GM12878 (cell line): ENCODE results near the gene SGMS1. TPM values are rescaled to one million over a fixed set of nuclear protein-coding genes. Genes with fewer than 3 reads are reported as not detected.

Experiments
- BHLHE40 ChIP-seq, 2 experiments: fragments of 450-650 bp in 1 of 2; IDR thresholded peaks; 2 replicates each; pipeline ENCODE4 v1.6.1; 2011 to 2017; ENCODE audit warnings: low read depth in 2 of 2, borderline replicate concordance in 1 of 2, improper control_type of control experiment in 1 of 2, low read length in 1 of 2, mild to moderate bottlenecking in 1 of 2
- CEBPZ ChIP-seq: fragments of 150-350 bp; IDR thresholded peaks from 2 replicates; pipeline ENCODE4 v1.6.1; 2016; ENCODE audit warnings: low read depth, low read length
- NR2C2 ChIP-seq: IDR thresholded peaks from 2 replicates; pipeline ENCODE4 v1.6.1; 2011; ENCODE audit warnings: borderline replicate concordance, low read depth; ENCODE audit not compliant: control insufficient read depth, insufficient read length
- POLR2AphosphoS5 ChIP-seq: IDR thresholded peaks from 2 replicates; pipeline ENCODE4 v1.6.1; 2011; ENCODE audit warnings: mild to moderate bottlenecking, low read length, inconsistent platforms
- POU2F2 ChIP-seq: IDR thresholded peaks from 3 replicates; pipeline ENCODE4 v1.6.1; 2011; ENCODE audit warnings: low read depth, mild to moderate bottlenecking, low read length, borderline replicate concordance
- RCOR1 ChIP-seq: conservative IDR thresholded peaks from 2 replicates; pipeline ENCODE4 v1.6.1; 2012; ENCODE audit warnings: low read depth, low read length, improper control_type of control experiment
- SIN3A ChIP-seq: IDR thresholded peaks from 2 replicates; pipeline ENCODE4 v1.6.1; 2012; ENCODE audit warnings: low read depth, low read length, improper control_type of control experiment
- SP1 ChIP-seq: IDR thresholded peaks from one replicate; pipeline ENCODE4 v1.6.1; 2011; ENCODE audit warnings: low read depth, low read length
- SRF ChIP-seq, 2 experiments: IDR thresholded peaks; 2 replicates each; pipeline ENCODE4 v1.6.1; 2011; ENCODE audit warnings: low read depth in 2 of 2, low read length in 2 of 2, mild to moderate bottlenecking in 1 of 2, moderate library complexity in 1 of 2
- TCF3 ChIP-seq: IDR thresholded peaks from 2 replicates; pipeline ENCODE4 v1.6.1; 2012; ENCODE audit warnings: low read depth, mild to moderate bottlenecking, low read length, borderline replicate concordance; ENCODE audit not compliant: insufficient read depth
- ZBED1 ChIP-seq: IDR thresholded peaks from 2 replicates; pipeline ENCODE4 v1.6.1; 2016; ENCODE audit warnings: borderline replicate concordance
- ZSCAN29 ChIP-seq: fragments of 450-650 bp; IDR thresholded peaks from 2 replicates; pipeline ENCODE4 v1.6.1; 2017; ENCODE audit warnings: mild to moderate bottlenecking, moderate library complexity
- polyA plus RNA-seq, 11 experiments: library from polyadenylated mRNA; depleted of rRNA in 4 of 11; unstranded in 6 of 11; stranded (reverse) in 5 of 11; fragments of >200 nt; fragmentation: Nextera tagmentation in 4 of 11; fragmentation: Illumina TruSeq in 1 of 11; extraction: Ambion mirVana in 4 of 11; extraction: Trizol in 1 of 11; gene quantifications; 1 replicate in 1 of 11; 2 replicates in 10 of 11; pipeline versions ENCODE4 v1.2.1 to v1.2.3, GENCODE V29; 2011 to 2016; ENCODE audit warnings: inconsistent platforms in 2 of 11, missing spikeins in 2 of 11, low read depth in 1 of 11
- total RNA-seq, 4 experiments: library from RNA; depleted of rRNA in 3 of 4; stranded (reverse); fragments of >200 nt in 3 of 4; fragmentation: Illumina TruSeq in 1 of 4; extraction: Trizol in 1 of 4; gene quantifications; 2 replicates each; pipeline versions ENCODE4 v1.2.1 to v1.2.3, GENCODE V29; 2013 to 2021
- TF ChIP-seq, protein P1 (sequence below): IDR thresholded peaks from 2 replicates; pipeline ENCODE4 v1.6.1; 2011; ENCODE audit warnings: low read depth, low read length, improper control_type of control experiment, borderline replicate concordance

Gene SGMS1
- total and polyA plus RNA-seq, 10 of the 15 experiments (the other 5 are each of a cell fraction or from before 2014, with no cell fraction given) = 1.4 to 14.5 (median 4.9) TPM

DNA sequence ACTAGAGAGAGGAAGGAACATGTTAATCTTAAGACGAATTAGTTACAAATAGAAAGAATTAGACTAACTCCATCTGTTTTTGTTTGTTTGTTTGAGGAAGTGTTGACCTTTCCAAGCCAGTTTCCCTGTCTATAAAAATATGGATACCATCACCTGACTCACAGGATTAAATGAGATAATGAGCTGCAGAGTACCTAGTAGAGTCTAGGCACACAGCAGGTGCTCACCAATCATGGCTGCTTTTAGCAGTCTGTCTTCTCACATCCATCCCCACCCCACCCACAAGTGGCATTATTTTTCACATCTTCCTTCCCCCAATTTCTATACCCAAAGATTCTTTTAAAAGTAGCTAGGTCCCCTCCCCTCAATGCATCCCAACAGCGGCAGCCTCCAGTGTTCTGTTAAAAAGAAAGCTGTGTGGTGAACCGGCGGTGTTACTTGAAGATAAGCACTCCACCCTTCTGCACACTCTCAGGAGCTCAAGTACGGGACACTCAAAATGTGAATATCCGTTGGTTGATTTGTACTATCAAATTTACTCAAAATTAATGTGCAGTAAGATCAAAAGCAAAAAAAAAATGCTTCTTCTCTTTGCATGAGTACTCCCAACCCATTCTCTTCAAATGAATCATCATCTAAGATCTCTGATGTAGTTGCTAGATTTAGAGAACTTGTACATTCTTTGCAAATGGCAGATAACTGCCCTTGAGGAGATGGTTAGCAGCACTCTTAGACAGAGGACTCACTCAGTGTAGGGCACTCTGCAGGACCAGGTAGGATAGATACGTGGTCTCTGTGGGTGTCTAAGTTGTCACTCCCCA is 227.1 kb downstream of the SGMS1 start (continued):
- TF ChIP-seq CEBPZ = no peak
- TF ChIP-seq POU2F2 = no peak
- TF ChIP-seq SP1 = no peak
- no peak for TF ChIP-seq NR2C2
- TF ChIP-seq TCF3 = no peak
- no peak for TF ChIP-seq BHLHE40 (IDR thresholded peaks at IDR 0.05; ENCODE audit: borderline replicate concordance in 1 of 2, low read depth in 2 of 2, low read length in 1 of 2)
- no peak for TF ChIP-seq RCOR1
- TF ChIP-seq SIN3A = no peak
- TF ChIP-seq, protein P1, sequence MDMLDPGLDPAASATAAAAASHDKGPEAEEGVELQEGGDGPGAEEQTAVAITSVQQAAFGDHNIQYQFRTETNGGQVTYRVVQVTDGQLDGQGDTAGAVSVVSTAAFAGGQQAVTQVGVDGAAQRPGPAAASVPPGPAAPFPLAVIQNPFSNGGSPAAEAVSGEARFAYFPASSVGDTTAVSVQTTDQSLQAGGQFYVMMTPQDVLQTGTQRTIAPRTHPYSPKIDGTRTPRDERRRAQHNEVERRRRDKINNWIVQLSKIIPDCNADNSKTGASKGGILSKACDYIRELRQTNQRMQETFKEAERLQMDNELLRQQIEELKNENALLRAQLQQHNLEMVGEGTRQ = no peak
- no peak for TF ChIP-seq POLR2AphosphoS5
- no peak for TF ChIP-seq SRF (IDR thresholded peaks at IDR 0.05; ENCODE audit: low read depth in 2 of 2, low read length in 2 of 2)
- no peak for TF ChIP-seq ZSCAN29
- peak; percentile 77; the same call in 1 of the 2 replicates for TF ChIP-seq ZBED1
